GM23338 (cell line): ENCODE data around the gene EML3. TPM values are rescaled to one million over a fixed set of nuclear protein-coding genes. Genes with fewer than 3 reads are reported as not detected.

Source experiments
- ATAC-seq: fragments of 200-7000 bp; cut with Tn5 transposase; 3 replicates; pipeline ENCODE4 v1.9.1; 2020
- DNase-seq: peaks from one replicate; pipeline ENCODE4 v3.0.0-alpha.2; 2015; ENCODE audit warnings: low spot score
- H2AFZ ChIP-seq: fragments of 200-600 bp; sonication (generic); 2 replicates; pipeline ENCODE4 v1.8.0; 2016; ENCODE audit warnings: antibody characterized with exemption, mild to moderate bottlenecking, moderate library complexity
- H3F3A ChIP-seq: fragments of 200-600 bp; sonication (generic); replicated peaks from 2 replicates; pipeline ENCODE4 v1.8.0; 2017; ENCODE audit warnings: antibody characterized with exemption, mixed run types, low read depth
- H3K27ac ChIP-seq: fragments of 200-600 bp; sonication (generic); 2 replicates; pipeline ENCODE4 v1.6.1; 2016; ENCODE audit warnings: low read depth
- H3K27me3 ChIP-seq: fragments of 200-600 bp; sonication (generic); 2 replicates; pipeline ENCODE4 v1.8.0; 2016; ENCODE audit warnings: mild to moderate bottlenecking, mixed run types, moderate library complexity; ENCODE audit not compliant: insufficient read depth
- H3K36me3 ChIP-seq: fragments of 200-600 bp; sonication (generic); 2 replicates; pipeline ENCODE4 v1.8.0; 2016; ENCODE audit warnings: mild to moderate bottlenecking; ENCODE audit not compliant: insufficient read depth
- H3K4me1 ChIP-seq: fragments of 200-600 bp; sonication (generic); 2 replicates; pipeline ENCODE4 v1.8.0; 2016; ENCODE audit warnings: mild to moderate bottlenecking, moderate library complexity; ENCODE audit not compliant: insufficient read depth
- H3K4me2 ChIP-seq: fragments of 200-600 bp; sonication (generic); 2 replicates; pipeline ENCODE4 v1.7.1; 2017; ENCODE audit warnings: mixed run types
- H3K4me3 ChIP-seq: fragments of 200-600 bp; sonication (generic); 2 replicates; pipeline ENCODE4 v1.6.1; 2016; ENCODE audit warnings: mixed run types
- H3K79me2 ChIP-seq: fragments of 200-600 bp; sonication (generic); replicated peaks from 2 replicates; pipeline ENCODE4 v1.8.0; 2017; ENCODE audit warnings: mild to moderate bottlenecking; ENCODE audit not compliant: insufficient read depth
- H3K9me2 ChIP-seq: fragments of 200-600 bp; sonication (generic); 2 replicates; pipeline ENCODE4 v1.8.0; 2017; ENCODE audit not compliant: insufficient read depth
- H4K20me1 ChIP-seq: fragments of 200-600 bp; sonication (generic); replicated peaks from 2 replicates; pipeline ENCODE4 v1.8.0; 2017; ENCODE audit warnings: mild to moderate bottlenecking; ENCODE audit not compliant: insufficient read depth
- H3K27ac Mint-ChIP-seq: 2 replicates; pipeline ENCODE4 v1.8.0; 2020; ENCODE audit warnings: inconsistent platforms, mild to moderate bottlenecking, moderate library complexity, mixed read lengths
- H3K27me3 Mint-ChIP-seq: 3 replicates; pipeline ENCODE4 v1.8.0; 2022; ENCODE audit warnings: low read depth, mild to moderate bottlenecking, moderate library complexity, mixed read lengths, inconsistent platforms; ENCODE audit not compliant: insufficient read depth, poor library complexity
- H3K36me3 Mint-ChIP-seq: 3 replicates; pipeline ENCODE4 v1.8.0; 2021; ENCODE audit warnings: low read depth, mild to moderate bottlenecking, inconsistent platforms, moderate library complexity, mixed read lengths
- H3K4me1 Mint-ChIP-seq: 3 replicates; pipeline ENCODE4 v1.8.0; 2020; ENCODE audit warnings: mild to moderate bottlenecking, inconsistent platforms, mixed read lengths
- H3K4me3 Mint-ChIP-seq: 3 replicates; pipeline ENCODE4 v1.8.0; 2021; ENCODE audit warnings: moderate library complexity, mild to moderate bottlenecking, inconsistent platforms, mixed read lengths
- H3K9me3 Mint-ChIP-seq: 3 replicates; pipeline ENCODE4 v1.8.0; 2020; ENCODE audit warnings: moderate library complexity, mild to moderate bottlenecking, inconsistent platforms, mixed read lengths
- EZH2 ChIP-seq: fragments of 200-600 bp; sonication (generic); IDR thresholded peaks from one replicate; pipeline ENCODE4 v1.8.0; 2017; ENCODE audit warnings: antibody characterized with exemption, mild to moderate bottlenecking, low read depth; ENCODE audit not compliant: unreplicated experiment
- POLR2AphosphoS5 ChIP-seq: IDR thresholded peaks from 2 replicates; pipeline ENCODE4 v1.6.1; 2016; ENCODE audit warnings: antibody characterized with exemption, low read depth
- ZNF114 ChIP-seq: fragments of 250-450 bp; sonication (Bioruptor Pico); IDR thresholded peaks from 2 replicates; pipeline ENCODE4 v1.5.0; 2020; ENCODE audit warnings: mild to moderate bottlenecking, moderate library complexity
- ZNF331 ChIP-seq: fragments of 250-450 bp; sonication (Bioruptor Pico); IDR thresholded peaks from 2 replicates; pipeline ENCODE4 v1.5.0; 2020; ENCODE audit warnings: low read depth, mild to moderate bottlenecking, moderate library complexity
- polyA plus RNA-seq: library from polyadenylated mRNA; unstranded; fragments of >200 nt; fragmentation: Nextera tagmentation; extraction: Ambion mirVana; gene quantifications from 2 replicates; pipeline ENCODE4 v1.2.1, GENCODE V29; 2016
- total RNA-seq: library from RNA; depleted of rRNA; stranded (reverse); fragments of >200 nt; shearing (Covaris generic); gene quantifications from 2 replicates; pipeline ENCODE4 v1.2.3, GENCODE V29; 2014
- TF ChIP-seq, protein P1 (sequence below): fragments of 250-450 bp; sonication (Bioruptor Pico); IDR thresholded peaks from 2 replicates; pipeline ENCODE4 v1.5.0; 2020; ENCODE audit warnings: mild to moderate bottlenecking, moderate library complexity
- TF ChIP-seq, protein P2 (sequence below), 2 experiments: fragments of 200-600 bp in 1 of 2; sonication (generic) in 1 of 2; conservative IDR thresholded peaks; 2 replicates each; pipeline versions ENCODE4 v1.5.1 to v1.6.1; 2016 to 2017; ENCODE audit warnings: antibody characterized with exemption in 2 of 2, low read depth in 2 of 2, mild to moderate bottlenecking in 2 of 2, moderate library complexity in 1 of 2
- TF ChIP-seq, protein P3 (sequence below): IDR thresholded peaks from 2 replicates; pipeline ENCODE4 v1.6.1; 2016; ENCODE audit warnings: antibody characterized with exemption

The EML3 gene
- total and polyA plus RNA-seq, 2 experiments from 2014 or later = 15.4 to 17.1 TPM

DNA sequence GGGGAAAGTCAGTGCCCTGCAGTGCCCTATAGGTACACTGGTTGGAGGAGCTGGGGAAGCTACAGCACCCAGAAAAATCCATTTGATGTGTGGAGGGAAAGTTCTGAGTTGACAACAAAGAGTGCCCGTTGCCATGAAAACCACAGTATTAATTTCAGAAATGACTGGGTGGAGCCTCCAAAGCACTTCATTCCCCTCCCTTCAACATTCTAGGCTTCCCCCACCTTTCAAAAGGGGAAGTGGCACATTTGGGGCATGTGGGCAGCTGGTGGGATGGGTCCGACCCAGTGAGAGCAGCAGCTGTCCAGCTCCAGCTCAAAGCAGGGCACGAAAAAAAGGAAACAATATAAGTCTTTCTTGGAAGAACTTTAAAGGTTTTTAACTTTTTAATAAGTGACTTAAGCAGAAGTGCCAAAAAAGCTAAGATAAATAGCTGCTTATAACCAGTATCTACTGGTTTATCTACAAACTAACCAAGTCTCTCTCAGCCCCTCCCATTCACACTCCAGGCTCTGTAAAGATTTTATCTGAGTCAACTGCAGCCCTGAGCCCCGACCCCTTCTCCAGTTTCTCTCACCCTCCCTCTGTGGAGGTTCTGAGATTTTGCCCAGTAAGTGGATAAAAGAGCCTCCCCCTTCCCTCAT, 57.0 kb downstream of the EML3 start:
- peaks cover 29% of the 10 kb centered on the region for H3K36me3 ChIP-seq
- peaks cover 60% of the 10 kb centered on the region for H3F3A ChIP-seq
- peaks cover 9% of the 10 kb centered on the region for H3K27me3 ChIP-seq
- Mint-ChIP-seq H3K4me3 (peak overlapping the region; percentile 14; the same call in 1 of the 3 replicates), H3K27ac (peak overlapping the region; percentile 96), H3K9me3 (no peaks in the 10 kb centered on the region; the same call in 1 of the 3 replicates), H3K4me1 (peaks cover 70% of the 10 kb centered on the region), H3K36me3 (peaks cover 51% of the 10 kb centered on the region), H3K27me3 (peaks cover 39% of the 10 kb centered on the region)
- ATAC-seq (no peak), DNase-seq (peak; percentile 32)
- no peaks in the 10 kb centered on the region for H3K9me2 ChIP-seq
- peaks cover 33% of the 10 kb centered on the region for H4K20me1 ChIP-seq
- no peak overlapping the region for H2AFZ ChIP-seq
- no peak overlapping the region for H3K4me2 ChIP-seq
- no peak overlapping the region for H3K4me3 ChIP-seq
- H3K27ac ChIP-seq = peak overlapping the region; percentile 88
- peaks cover 18% of the 10 kb centered on the region for H3K79me2 ChIP-seq
- peaks cover 60% of the 10 kb centered on the region for H3K4me1 ChIP-seq
- TF ChIP-seq, protein P1, sequence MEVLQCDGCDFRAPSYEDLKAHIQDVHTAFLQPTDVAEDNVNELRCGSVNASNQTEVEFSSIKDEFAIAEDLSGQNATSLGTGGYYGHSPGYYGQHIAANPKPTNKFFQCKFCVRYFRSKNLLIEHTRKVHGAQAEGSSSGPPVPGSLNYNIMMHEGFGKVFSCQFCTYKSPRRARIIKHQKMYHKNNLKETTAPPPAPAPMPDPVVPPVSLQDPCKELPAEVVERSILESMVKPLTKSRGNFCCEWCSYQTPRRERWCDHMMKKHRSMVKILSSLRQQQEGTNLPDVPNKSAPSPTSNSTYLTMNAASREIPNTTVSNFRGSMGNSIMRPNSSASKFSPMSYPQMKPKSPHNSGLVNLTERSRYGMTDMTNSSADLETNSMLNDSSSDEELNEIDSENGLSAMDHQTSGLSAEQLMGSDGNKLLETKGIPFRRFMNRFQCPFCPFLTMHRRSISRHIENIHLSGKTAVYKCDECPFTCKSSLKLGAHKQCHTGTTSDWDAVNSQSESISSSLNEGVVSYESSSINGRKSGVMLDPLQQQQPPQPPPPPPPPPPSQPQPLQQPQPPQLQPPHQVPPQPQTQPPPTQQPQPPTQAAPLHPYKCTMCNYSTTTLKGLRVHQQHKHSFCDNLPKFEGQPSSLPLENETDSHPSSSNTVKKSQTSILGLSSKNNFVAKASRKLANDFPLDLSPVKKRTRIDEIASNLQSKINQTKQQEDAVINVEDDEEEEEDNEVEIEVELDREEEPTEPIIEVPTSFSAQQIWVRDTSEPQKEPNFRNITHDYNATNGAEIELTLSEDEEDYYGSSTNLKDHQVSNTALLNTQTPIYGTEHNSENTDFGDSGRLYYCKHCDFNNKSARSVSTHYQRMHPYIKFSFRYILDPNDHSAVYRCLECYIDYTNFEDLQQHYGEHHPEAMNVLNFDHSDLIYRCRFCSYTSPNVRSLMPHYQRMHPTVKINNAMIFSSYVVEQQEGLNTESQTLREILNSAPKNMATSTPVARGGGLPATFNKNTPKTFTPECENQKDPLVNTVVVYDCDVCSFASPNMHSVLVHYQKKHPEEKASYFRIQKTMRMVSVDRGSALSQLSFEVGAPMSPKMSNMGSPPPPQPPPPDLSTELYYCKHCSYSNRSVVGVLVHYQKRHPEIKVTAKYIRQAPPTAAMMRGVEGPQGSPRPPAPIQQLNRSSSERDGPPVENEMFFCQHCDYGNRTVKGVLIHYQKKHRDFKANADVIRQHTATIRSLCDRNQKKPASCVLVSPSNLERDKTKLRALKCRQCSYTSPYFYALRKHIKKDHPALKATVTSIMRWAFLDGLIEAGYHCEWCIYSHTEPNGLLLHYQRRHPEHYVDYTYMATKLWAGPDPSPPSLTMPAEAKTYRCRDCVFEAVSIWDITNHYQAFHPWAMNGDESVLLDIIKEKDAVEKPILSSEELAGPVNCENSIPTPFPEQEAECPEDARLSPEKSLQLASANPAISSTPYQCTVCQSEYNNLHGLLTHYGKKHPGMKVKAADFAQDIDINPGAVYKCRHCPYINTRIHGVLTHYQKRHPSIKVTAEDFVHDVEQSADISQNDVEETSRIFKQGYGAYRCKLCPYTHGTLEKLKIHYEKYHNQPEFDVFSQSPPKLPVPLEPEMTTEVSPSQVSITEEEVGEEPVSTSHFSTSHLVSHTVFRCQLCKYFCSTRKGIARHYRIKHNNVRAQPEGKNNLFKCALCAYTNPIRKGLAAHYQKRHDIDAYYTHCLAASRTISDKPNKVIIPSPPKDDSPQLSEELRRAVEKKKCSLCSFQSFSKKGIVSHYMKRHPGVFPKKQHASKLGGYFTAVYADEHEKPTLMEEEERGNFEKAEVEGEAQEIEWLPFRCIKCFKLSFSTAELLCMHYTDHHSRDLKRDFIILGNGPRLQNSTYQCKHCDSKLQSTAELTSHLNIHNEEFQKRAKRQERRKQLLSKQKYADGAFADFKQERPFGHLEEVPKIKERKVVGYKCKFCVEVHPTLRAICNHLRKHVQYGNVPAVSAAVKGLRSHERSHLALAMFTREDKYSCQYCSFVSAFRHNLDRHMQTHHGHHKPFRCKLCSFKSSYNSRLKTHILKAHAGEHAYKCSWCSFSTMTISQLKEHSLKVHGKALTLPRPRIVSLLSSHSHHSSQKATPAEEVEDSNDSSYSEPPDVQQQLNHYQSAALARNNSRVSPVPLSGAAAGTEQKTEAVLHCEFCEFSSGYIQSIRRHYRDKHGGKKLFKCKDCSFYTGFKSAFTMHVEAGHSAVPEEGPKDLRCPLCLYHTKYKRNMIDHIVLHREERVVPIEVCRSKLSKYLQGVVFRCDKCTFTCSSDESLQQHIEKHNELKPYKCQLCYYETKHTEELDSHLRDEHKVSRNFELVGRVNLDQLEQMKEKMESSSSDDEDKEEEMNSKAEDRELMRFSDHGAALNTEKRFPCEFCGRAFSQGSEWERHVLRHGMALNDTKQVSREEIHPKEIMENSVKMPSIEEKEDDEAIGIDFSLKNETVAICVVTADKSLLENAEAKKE (CRISPR knock-in tag) = no peak
- TF ChIP-seq EZH2 = no peak

DNA sequence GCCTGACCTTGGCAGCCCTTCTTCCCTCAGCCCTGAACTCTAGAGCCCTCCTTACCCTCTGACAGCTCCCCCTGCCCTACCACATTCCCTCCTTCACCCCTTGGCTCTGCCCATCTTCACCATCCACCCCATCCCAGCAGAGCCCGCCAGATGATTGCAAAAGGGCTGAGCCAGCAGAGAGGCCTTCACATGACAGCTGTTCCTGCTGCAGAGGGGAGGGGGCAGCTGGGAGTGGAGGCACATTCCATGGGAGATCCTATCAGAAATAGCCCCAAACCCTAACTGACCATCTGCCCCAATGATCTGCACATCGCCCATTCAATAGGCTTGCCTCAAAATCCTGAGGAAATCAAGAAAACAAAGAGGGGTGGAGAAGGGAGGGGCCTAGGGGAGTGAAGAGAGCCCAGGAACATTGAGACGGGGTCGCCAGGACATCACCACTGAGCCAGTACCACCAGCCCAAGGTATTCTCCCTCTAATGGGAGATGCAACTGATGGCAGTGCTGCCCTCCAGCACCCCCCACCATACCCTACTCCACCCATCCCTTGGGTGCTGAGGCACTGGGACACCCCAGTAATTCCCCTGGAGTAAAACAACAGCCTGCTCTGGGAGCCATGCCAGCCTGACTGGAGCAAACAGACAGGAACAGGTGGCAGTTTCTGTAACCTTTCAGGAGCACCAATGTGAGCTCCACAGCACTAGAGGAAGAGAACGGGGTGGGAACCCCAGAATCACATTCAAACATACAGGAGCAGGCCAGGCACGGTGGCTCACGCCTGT, 58.0 kb downstream of the EML3 start:
- Histone ChIP-seq H3K4me3 (no peak overlapping the region; the same call in 1 of the 2 replicates), H3K4me2 (peak overlapping the region; percentile 78; the same call in 1 of the 2 replicates), H3K27me3 (peaks cover 19% of the 10 kb centered on the region), H3K27ac (peak overlapping the region; percentile 41; the same call in 1 of the 2 replicates), H3K36me3 (peaks cover 22% of the 10 kb centered on the region), H2AFZ (no peak overlapping the region), H3K4me1 (peaks cover 51% of the 10 kb centered on the region), H4K20me1 (peaks cover 25% of the 10 kb centered on the region), H3K79me2 (peaks cover 10% of the 10 kb centered on the region; the same call in 1 of the 2 replicates), H3F3A (peaks cover 55% of the 10 kb centered on the region), H3K9me2 (no peaks in the 10 kb centered on the region)
- Mint-ChIP-seq H3K4me1 (peaks cover 60% of the 10 kb centered on the region), H3K27me3 (peaks cover 33% of the 10 kb centered on the region), H3K4me3 (no peak overlapping the region), H3K9me3 (no peaks in the 10 kb centered on the region; the same call in 1 of the 3 replicates), H3K27ac (no peak overlapping the region), H3K36me3 (peaks cover 41% of the 10 kb centered on the region)
- DNase-seq = peak; percentile 45
- no peak for ATAC-seq
- TF ChIP-seq ZNF114 (CRISPR knock-in tag) = no peak
- TF ChIP-seq, protein P2, sequence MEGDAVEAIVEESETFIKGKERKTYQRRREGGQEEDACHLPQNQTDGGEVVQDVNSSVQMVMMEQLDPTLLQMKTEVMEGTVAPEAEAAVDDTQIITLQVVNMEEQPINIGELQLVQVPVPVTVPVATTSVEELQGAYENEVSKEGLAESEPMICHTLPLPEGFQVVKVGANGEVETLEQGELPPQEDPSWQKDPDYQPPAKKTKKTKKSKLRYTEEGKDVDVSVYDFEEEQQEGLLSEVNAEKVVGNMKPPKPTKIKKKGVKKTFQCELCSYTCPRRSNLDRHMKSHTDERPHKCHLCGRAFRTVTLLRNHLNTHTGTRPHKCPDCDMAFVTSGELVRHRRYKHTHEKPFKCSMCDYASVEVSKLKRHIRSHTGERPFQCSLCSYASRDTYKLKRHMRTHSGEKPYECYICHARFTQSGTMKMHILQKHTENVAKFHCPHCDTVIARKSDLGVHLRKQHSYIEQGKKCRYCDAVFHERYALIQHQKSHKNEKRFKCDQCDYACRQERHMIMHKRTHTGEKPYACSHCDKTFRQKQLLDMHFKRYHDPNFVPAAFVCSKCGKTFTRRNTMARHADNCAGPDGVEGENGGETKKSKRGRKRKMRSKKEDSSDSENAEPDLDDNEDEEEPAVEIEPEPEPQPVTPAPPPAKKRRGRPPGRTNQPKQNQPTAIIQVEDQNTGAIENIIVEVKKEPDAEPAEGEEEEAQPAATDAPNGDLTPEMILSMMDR (conservative IDR thresholded peaks at IDR 0.05; ENCODE audit: low read depth in 2 of 2) = no peak
- TF ChIP-seq, protein P3, sequence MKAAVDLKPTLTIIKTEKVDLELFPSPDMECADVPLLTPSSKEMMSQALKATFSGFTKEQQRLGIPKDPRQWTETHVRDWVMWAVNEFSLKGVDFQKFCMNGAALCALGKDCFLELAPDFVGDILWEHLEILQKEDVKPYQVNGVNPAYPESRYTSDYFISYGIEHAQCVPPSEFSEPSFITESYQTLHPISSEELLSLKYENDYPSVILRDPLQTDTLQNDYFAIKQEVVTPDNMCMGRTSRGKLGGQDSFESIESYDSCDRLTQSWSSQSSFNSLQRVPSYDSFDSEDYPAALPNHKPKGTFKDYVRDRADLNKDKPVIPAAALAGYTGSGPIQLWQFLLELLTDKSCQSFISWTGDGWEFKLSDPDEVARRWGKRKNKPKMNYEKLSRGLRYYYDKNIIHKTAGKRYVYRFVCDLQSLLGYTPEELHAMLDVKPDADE = no peak
- no peak for TF ChIP-seq EZH2
- no peak for TF ChIP-seq POLR2AphosphoS5
- TF ChIP-seq ZNF331 (CRISPR knock-in tag) = no peak
